CD4-positive, alpha-beta T cell treated with Interleukin-2 at 100 ng/mL for 4 hours (primary cell): ENCODE results near the gene NALF2.

Experiments used
- DNase-seq: peaks from one replicate; pipeline ENCODE4 v3.0.0-alpha.2; 2020; ENCODE audit warnings: low spot score

The NALF2 gene

DNA sequence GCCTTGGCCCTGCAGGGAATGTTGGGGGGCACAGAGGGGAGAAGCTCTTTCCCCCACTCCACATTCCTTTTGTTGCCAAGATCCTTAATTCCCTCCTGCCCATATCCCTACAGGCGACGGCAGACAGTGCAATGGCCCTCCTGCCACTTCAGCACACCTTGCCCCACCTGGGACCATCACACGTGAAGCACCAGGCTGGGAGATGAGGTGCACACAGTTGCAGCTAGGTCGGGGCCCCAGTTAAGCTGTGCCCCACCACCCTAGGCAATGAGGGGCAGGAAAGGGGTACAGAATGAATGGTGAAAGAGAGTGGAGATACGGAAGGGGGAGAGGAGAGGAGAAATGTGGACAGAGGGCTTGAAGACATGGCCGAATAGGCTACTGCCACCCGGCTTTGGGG, 26.2 kb downstream of the NALF2 start:
- no peak for DNase-seq

DNA sequence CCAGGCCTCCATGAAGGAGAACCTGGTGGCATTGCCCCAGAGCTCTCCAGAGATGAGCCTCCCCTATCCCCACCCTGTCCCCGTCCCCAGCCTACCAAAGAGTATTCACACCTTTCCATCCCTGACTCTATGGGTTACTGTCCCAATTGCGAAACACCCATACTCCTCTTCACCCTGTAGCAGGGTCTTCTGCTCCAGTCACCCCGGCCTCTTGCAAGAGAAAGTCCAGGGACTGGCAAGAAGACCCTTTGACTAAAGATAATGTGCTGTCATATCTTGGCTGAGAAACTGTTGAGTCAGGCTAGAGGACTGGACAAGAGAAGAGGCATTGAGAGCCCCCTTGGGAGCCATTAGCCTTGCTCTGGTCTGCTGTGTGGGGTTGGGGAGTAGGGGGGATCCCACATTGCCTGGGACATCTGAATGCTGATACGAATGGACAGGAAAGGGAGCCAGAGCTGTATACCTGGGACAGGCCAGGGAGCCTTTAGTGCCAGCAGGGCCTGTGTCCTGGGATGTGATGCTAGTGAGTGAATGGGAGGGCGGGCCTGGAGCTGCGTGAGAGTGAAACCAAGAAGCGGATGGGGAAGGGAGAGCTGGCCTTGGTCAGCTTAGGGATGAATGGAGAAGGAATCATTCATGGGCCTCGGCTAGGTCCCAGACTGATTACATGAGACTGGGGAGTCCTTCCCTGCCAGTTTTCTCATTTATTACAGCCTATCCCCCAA, 27.1 kb downstream of the NALF2 start:
- DNase-seq = no peak

DNA sequence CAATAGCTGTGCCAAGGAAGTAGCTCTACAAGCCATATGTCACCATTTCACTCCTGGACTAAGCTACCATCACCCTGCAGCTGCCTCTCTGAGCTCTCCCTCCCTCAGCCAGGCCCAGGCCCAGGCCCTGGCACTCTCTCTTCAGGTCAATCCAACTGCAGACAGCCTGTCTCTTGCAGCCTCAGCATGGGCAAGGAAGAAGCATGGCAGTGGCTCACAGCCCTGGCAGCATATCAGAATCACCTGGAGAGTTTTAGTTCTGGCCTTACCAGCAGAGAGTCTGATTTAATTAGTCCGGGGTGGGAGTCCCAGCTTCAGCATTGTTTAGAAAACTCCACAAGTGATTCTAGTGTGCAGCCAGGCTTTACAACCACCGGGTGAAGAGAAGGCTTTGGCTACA, 31.5 kb downstream of the NALF2 start:
- DNase-seq = no peak

- peak; percentile 60 for DNase-seq
Observed at GRCh38 chrX:69538321-69538876, 34.3 kb downstream of the NALF2 start.

DNA sequence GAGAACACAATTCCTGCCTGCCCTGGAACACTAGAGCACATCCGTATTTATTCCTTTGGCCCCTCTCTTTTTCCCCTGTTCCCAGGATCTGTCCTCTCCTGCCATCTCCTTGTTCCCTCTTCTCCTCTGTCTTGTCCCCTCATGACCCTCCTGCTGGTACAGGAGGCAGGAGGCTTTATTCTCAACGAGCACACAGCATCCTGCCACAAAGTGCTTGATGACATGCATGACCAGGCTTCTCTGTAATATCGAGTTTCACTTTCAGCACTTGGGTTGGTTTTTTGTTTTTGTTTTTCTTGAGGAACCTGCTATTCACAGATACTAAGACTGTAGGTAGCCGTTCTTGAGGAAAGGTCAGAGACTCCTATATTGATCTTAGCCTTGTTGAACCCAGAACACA, 35.3 kb downstream of the NALF2 start:
- DNase-seq = no peak

- no peak for DNase-seq
Observed at GRCh38 chrX:69541956-69542355, 37.8 kb downstream of the NALF2 start.

- no peak for DNase-seq
Observed at GRCh38 chrX:69543572-69543971, 39.4 kb downstream of the NALF2 start.

- no peak for DNase-seq
Observed at GRCh38 chrX:69546417-69546816, 42.3 kb downstream of the NALF2 start.

DNA sequence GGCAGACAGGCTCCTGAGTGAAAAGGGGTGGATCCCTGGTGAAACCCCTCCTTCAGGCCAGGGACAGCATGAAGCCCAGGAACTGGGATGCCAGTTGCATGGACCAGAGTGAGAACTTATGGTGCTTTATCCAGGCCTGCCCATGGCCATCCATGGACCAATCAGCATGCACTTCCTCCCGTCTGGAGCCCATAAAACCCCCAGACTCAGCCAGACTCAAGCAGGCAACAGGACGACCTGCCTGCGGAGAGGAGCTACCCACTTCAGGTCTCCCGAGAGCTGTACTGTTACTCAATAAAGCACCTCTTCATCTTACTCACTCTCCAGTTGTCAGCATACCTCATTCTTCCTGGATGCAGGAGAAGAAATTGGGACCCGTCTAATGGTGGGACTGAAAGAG, 42.9 kb downstream of the NALF2 start:
- DNase-seq = no peak

- no peak for DNase-seq
Observed at GRCh38 chrX:69551421-69552009, 47.4 kb downstream of the NALF2 start.

DNA sequence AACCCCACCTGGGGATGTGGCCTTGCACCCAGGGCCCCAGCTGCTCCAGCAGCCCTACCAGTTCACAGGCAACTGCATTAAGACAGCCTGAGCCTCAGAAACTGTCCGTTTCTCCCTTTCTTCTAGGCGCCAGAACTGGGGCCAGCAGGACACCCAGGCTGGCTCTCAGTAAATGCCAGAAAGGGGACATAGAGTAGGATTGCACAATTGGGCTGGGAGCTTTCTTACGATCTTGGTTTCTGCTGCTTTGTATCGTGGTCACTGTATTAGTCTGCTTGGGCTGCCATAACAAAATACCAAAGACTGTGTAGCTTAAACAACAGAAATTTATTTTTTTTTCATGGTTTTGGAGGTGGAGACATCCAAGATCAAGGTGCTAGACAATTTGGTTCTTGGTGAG, 48.4 kb downstream of the NALF2 start:
- no peak for DNase-seq
